OCI-LY7 (cell line): ENCODE results near the gene SH3RF3. TPM values are rescaled to one million over a fixed set of nuclear protein-coding genes. Genes with fewer than 3 reads are reported as not detected.

Experiments used
- BruUV-seq: library from RNA; stranded (reverse); fragments of 400-500 nt; replicated peaks from 2 replicates; lab custom pipeline; 2021; lab: Mats Ljungman, UMichigan
- CTCF ChIA-PET: fragments of 300-600 bp; sonication (Branson Sonifier 250); formaldehyde crosslinking; loops from one replicate; lab custom pipeline; 2022; ENCODE audit warnings: antibody characterized with exemption; ENCODE audit not compliant: unreplicated experiment; lab: Charles Lee
- POLR2A ChIA-PET: fragments of 300-600 bp; sonication (Branson Sonifier 250); formaldehyde crosslinking; loops from one replicate; lab custom pipeline; 2022; ENCODE audit warnings: antibody characterized with exemption; lab: Charles Lee
- DNase-seq: peaks from one replicate; pipeline ENCODE4 v3.0.0-alpha.2; 2015; ENCODE audit warnings: low spot score
- H2AFZ ChIP-seq: fragments of 200-600 bp; sonication (generic), shearing (Covaris generic); 2 replicates; pipeline ENCODE4 v1.6.1; 2014; ENCODE audit warnings: mild to moderate bottlenecking, antibody characterized with exemption, low read length, moderate library complexity
- H3K27ac ChIP-seq: fragments of 200-600 bp; sonication (generic); 2 replicates; pipeline ENCODE4 v1.5.1; 2014; ENCODE audit warnings: mixed run types, low read depth, mild to moderate bottlenecking, moderate library complexity, low read length, inconsistent platforms; ENCODE audit not compliant: poor library complexity, severe bottlenecking
- H3K36me3 ChIP-seq: fragments of 200-600 bp; sonication (generic); 2 replicates; pipeline ENCODE4 v1.6.1; 2014; ENCODE audit warnings: mild to moderate bottlenecking, antibody characterized with exemption, low read length, moderate library complexity, mixed read lengths; ENCODE audit not compliant: insufficient read depth
- H3K4me1 ChIP-seq: fragments of 200-600 bp; sonication (generic); 2 replicates; pipeline ENCODE4 v1.5.1; 2014; ENCODE audit warnings: mild to moderate bottlenecking, low read length; ENCODE audit not compliant: insufficient read depth, poor library complexity, severe bottlenecking
- H3K4me2 ChIP-seq: fragments of 200-600 bp; sonication (generic); 2 replicates; pipeline ENCODE4 v1.6.1; 2014; ENCODE audit warnings: mild to moderate bottlenecking, low read length
- H3K4me3 ChIP-seq: fragments of 200-600 bp; sonication (generic); 2 replicates; pipeline ENCODE4 v1.5.1; 2014; ENCODE audit warnings: mild to moderate bottlenecking, low read depth, low read length; ENCODE audit not compliant: poor library complexity, severe bottlenecking
- H3K79me2 ChIP-seq: fragments of 200-600 bp; sonication (generic); 2 replicates; pipeline ENCODE4 v1.6.1; 2016; ENCODE audit warnings: low read depth, mild to moderate bottlenecking, low read length, moderate library complexity, mixed read lengths; ENCODE audit not compliant: insufficient read depth
- H3K9me2 ChIP-seq: fragments of 200-600 bp; sonication (generic); 2 replicates; pipeline ENCODE4 v1.6.1; 2016; ENCODE audit warnings: mild to moderate bottlenecking, low read length, mixed read lengths; ENCODE audit not compliant: insufficient read depth
- H3K9me3 ChIP-seq: fragments of 200-600 bp; sonication (generic); 2 replicates; pipeline ENCODE4 v1.6.1; 2014; ENCODE audit warnings: mild to moderate bottlenecking, mixed run types, low read length, mixed read lengths
- H4K20me1 ChIP-seq: fragments of 200-600 bp; sonication (generic); 2 replicates; pipeline ENCODE4 v1.6.1; 2014; ENCODE audit warnings: mild to moderate bottlenecking, antibody characterized with exemption, low read length, moderate library complexity, mixed read lengths; ENCODE audit not compliant: insufficient read depth
- CTCF ChIP-seq: fragments of 200-600 bp; sonication (generic); conservative IDR thresholded peaks from 2 replicates; pipeline ENCODE4 v1.5.1; 2014; ENCODE audit warnings: mild to moderate bottlenecking, antibody characterized with exemption, low read length, moderate library complexity, mixed read lengths
- EZH2phosphoT487 ChIP-seq: fragments of 200-600 bp; sonication (generic); IDR thresholded peaks from 2 replicates; pipeline ENCODE4 v1.6.1; 2018; ENCODE audit warnings: low read depth, borderline replicate concordance, mild to moderate bottlenecking, mixed run types, antibody characterized with exemption, low read length, moderate library complexity, mixed read lengths
- intact Hi-C: fragments of 100-400 bp; cut with micrococcal nuclease; formaldehyde crosslinking; loops from one replicate; pipeline ENCODE4 v1.10.0; 2022; ENCODE audit not compliant: unreplicated experiment
- total RNA-seq, 2 experiments: library from RNA; depleted of rRNA in 1 of 2; stranded (reverse); fragments of >200 nt in 1 of 2; shearing (Covaris generic) in 1 of 2; gene quantifications; 2 replicates each; pipeline ENCODE4 v1.2.3, GENCODE V29; 2014 to 2022

SH3RF3 gene
- total RNA-seq, 2 experiments from 2014 or later = not detected

DNA sequence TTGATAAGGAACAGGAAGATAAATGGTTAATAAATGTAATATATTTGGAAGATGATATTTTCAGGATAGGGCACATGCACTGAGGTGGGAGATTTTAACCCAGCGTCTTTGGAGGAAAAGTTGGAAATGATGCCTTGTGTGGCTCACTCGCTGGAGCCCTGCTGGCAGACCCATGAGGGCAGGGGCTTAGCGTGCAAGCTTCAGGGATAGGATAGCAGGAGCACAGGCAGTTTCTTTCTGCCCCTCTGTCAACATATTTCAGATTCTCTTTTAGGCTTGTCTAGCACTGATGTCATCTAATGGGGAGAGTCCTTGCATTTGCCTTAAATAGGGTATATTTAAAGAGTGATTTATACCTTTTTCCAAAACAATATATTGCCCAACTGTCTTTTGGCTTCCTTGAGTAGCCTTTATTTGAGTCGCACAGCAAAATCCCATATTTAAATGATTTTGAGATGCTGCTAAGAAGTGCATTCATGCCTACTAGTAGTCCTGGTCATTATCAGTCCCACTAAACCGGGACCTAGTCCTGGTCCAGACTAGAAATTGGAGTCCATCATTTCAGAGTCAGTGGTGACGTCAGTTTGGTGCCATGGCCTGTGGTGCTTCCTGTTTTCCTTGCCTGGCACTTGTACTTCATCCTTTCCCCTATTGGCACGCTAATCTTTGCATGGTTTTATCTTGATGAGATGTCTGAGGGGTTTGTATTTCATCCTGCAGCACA is 45.8 kb downstream of the SH3RF3 start:
- Histone ChIP-seq H3K27ac (no peak overlapping the region), H3K4me3 (no peak overlapping the region), H2AFZ (no peak overlapping the region), H3K79me2 (no peaks in the 10 kb centered on the region), H4K20me1 (no peaks in the 10 kb centered on the region), H3K9me3 (no peaks in the 10 kb centered on the region), H3K36me3 (no peaks in the 10 kb centered on the region), H3K9me2 (no peaks in the 10 kb centered on the region), H3K4me1 (no peaks in the 10 kb centered on the region), H3K4me2 (no peak overlapping the region)
- ChIA-PET CTCF (no interaction called here), POLR2A (no interaction called here)
- no peak for DNase-seq
- TF ChIP-seq CTCF = no peak
- no TSS peak for BruUV-seq
- intact Hi-C loops = no loop called here

- Histone ChIP-seq H3K27ac (no peak overlapping the region), H4K20me1 (no peaks in the 10 kb centered on the region), H3K4me1 (no peaks in the 10 kb centered on the region), H3K36me3 (no peaks in the 10 kb centered on the region), H3K4me3 (no peak overlapping the region), H3K9me3 (no peaks in the 10 kb centered on the region), H3K79me2 (no peaks in the 10 kb centered on the region), H2AFZ (no peak overlapping the region), H3K4me2 (no peak overlapping the region), H3K9me2 (no peaks in the 10 kb centered on the region)
- ChIA-PET POLR2A (interaction anchor here (0.5 kb wide), 1 partner anchor 1820 kb away, joined by 3 read pairs; no protein-coding TSS in a partner anchor), CTCF (no interaction called here)
- no TSS peak for BruUV-seq
- DNase-seq = no peak
- intact Hi-C loops = no loop called here
- no peak for TF ChIP-seq CTCF
- TF ChIP-seq EZH2phosphoT487 = no peak
Measured at GRCh38 chr2:109175350-109175678, 46.3 kb downstream of the SH3RF3 start.

GRCh38 chr2:109176928-109177327 is 47.9 kb downstream of the SH3RF3 start:
- H3K4me1 ChIP-seq = no peaks in the 10 kb centered on the region
- BruUV-seq = no TSS peak
- ChIA-PET POLR2A (no interaction called here), CTCF (no interaction called here)
- no peak for DNase-seq
- H3K36me3 ChIP-seq = no peaks in the 10 kb centered on the region
- no peak overlapping the region for H3K27ac ChIP-seq
- no peaks in the 10 kb centered on the region for H3K9me2 ChIP-seq
- no peak overlapping the region for H3K4me2 ChIP-seq
- no peaks in the 10 kb centered on the region for H3K79me2 ChIP-seq
- H3K4me3 ChIP-seq = no peak overlapping the region
- intact Hi-C loops = no loop called here
- H2AFZ ChIP-seq = no peak overlapping the region
- no peaks in the 10 kb centered on the region for H4K20me1 ChIP-seq
- no peak for TF ChIP-seq EZH2phosphoT487
- no peaks in the 10 kb centered on the region for H3K9me3 ChIP-seq
